ENCODE data around the gene SSX2B.
"Not testable (repeated sequence)": the region's sequence is repeated elsewhere in the genome, so short reads cannot be mapped to it uniquely, and the experiment has no call there.

- TF ChIP-seq POLR2A (IDR thresholded peaks at IDR 0.05; ENCODE audit: low read depth, low read length); TAF1 (IDR thresholded peaks at IDR 0.05; ENCODE audit: low read depth, low read length); POLR2AphosphoS5 (IDR thresholded peaks at IDR 0.05; ENCODE audit: low read depth, low read length); PAX5 (IDR thresholded peaks at IDR 0.05; ENCODE audit: insufficient read depth, low read length, severe bottlenecking): not testable (repeated sequence)
Observed at GRCh38 chrX:52773504-52773903, 22.5 kb downstream of the SSX2B start.

All from GM12891 (cell line).